CD14-positive monocyte (primary cell): Measurements from ENCODE around the gene GPR132. TPM values are rescaled to one million over a fixed set of nuclear protein-coding genes. Genes with fewer than 3 reads are reported as not detected.
"Not testable (repeated sequence)": the region's sequence is repeated elsewhere in the genome, so short reads cannot be mapped to it uniquely, and the experiment has no call there.

ENCODE experiments used
- DNase-seq, 3 donors: peaks; one replicate each; pipeline ENCODE4 v3.0.0-alpha.2; 2011 to 2022
- H2AFZ ChIP-seq: 2 replicates; pipeline ENCODE4 v1.6.0; 2012; ENCODE audit warnings: mild to moderate bottlenecking, low read depth, low read length, inconsistent platforms; ENCODE audit not compliant: insufficient read depth, poor library complexity, severe bottlenecking
- H3K27ac ChIP-seq, 2 donors: 1 replicate in 1 of 2; 2 replicates in 1 of 2; pipeline ENCODE4 v1.5.1; 2012 to 2013; ENCODE audit warnings: low read length in 2 of 2, control low read depth in 1 of 2, inconsistent platforms in 1 of 2, low read depth in 1 of 2, mild to moderate bottlenecking in 1 of 2
- H3K27me3 ChIP-seq, 2 donors: one replicate each; pipeline versions ENCODE4 v1.6.0 to v1.6.1; 2011 to 2013; ENCODE audit warnings: low read length in 2 of 2; ENCODE audit not compliant: control insufficient read depth in 2 of 2, insufficient read depth in 2 of 2
- H3K36me3 ChIP-seq, 2 donors: replicated peaks in 1 of 2; 1 replicate in 1 of 2; 2 replicates in 1 of 2; pipeline versions ENCODE4 v1.5.1 to v1.6.1; 2012 to 2013; ENCODE audit warnings: low read length in 2 of 2, control low read depth in 1 of 2, inconsistent platforms in 1 of 2, mild to moderate bottlenecking in 1 of 2; ENCODE audit not compliant: insufficient read depth in 2 of 2, control insufficient read depth in 1 of 2
- H3K4me1 ChIP-seq, 2 donors: 1 replicate in 1 of 2; 2 replicates in 1 of 2; pipeline versions ENCODE4 v1.5.1 to v1.6.1; 2012 to 2013; ENCODE audit warnings: low read length in 2 of 2, control low read depth in 1 of 2, inconsistent platforms in 1 of 2, mild to moderate bottlenecking in 1 of 2, moderate library complexity in 1 of 2; ENCODE audit not compliant: insufficient read depth in 2 of 2, control insufficient read depth in 1 of 2
- H3K4me2 ChIP-seq: replicated peaks from 2 replicates; pipeline ENCODE3; 2012; ENCODE audit warnings: low read length, moderate library complexity, mild to moderate bottlenecking; ENCODE audit not compliant: poor library complexity, severe bottlenecking; ENCODE audit errors: extremely low read depth
- H3K4me3 ChIP-seq, 3 experiments: fragments of 200-600 bp in 1 of 3; sonication (generic) in 1 of 3; replicated peaks in 1 of 3; 1 replicate in 2 of 3; 2 replicates in 1 of 3; pipeline ENCODE4 v1.5.1; 2011 to 2013; ENCODE audit warnings: low read length in 3 of 3, mild to moderate bottlenecking in 3 of 3, control low read depth in 2 of 3, low read depth in 2 of 3, inconsistent platforms in 1 of 3, moderate library complexity in 1 of 3
- H3K79me2 ChIP-seq: 2 replicates; pipeline ENCODE4 v1.6.0; 2012; ENCODE audit warnings: mild to moderate bottlenecking, control low read depth, inconsistent platforms, low read length, moderate library complexity; ENCODE audit not compliant: insufficient read depth
- H3K9ac ChIP-seq: 2 replicates; pipeline ENCODE4 v1.6.0; 2017; ENCODE audit warnings: low read length, mild to moderate bottlenecking; ENCODE audit not compliant: insufficient read depth, poor library complexity, severe bottlenecking
- H3K9me3 ChIP-seq, 2 donors: replicated peaks in 1 of 2; 1 replicate in 1 of 2; 2 replicates in 1 of 2; pipeline versions ENCODE4 v1.5.1 to v1.6.1; 2012 to 2013; ENCODE audit warnings: low read length in 2 of 2, control low read depth in 1 of 2; ENCODE audit not compliant: control insufficient read depth in 1 of 2, insufficient read depth in 1 of 2
- H4K20me1 ChIP-seq: 2 replicates; pipeline ENCODE4 v1.6.0; 2012; ENCODE audit warnings: mild to moderate bottlenecking, low read length, control low read depth, moderate library complexity; ENCODE audit not compliant: insufficient read depth
- H3K27ac Mint-ChIP-seq, 7 donors: one replicate each; pipeline ENCODE4 v1.8.0; 2020; ENCODE audit warnings: mild to moderate bottlenecking in 7 of 7, mixed read lengths in 7 of 7, moderate library complexity in 6 of 7, inconsistent platforms in 2 of 7
- H3K27me3 Mint-ChIP-seq, 3 donors: one replicate each; pipeline ENCODE4 v1.8.0; 2021 to 2022; ENCODE audit warnings: low read depth in 3 of 3, mild to moderate bottlenecking in 3 of 3, mixed read lengths in 3 of 3, moderate library complexity in 3 of 3, inconsistent platforms in 1 of 3
- H3K36me3 Mint-ChIP-seq, 2 donors: one replicate each; pipeline ENCODE4 v1.8.0; 2020; ENCODE audit warnings: mixed read lengths in 2 of 2, inconsistent platforms in 1 of 2, mild to moderate bottlenecking in 1 of 2
- H3K4me1 Mint-ChIP-seq: one replicate; pipeline ENCODE4 v1.8.0; 2020; ENCODE audit warnings: mild to moderate bottlenecking, mixed read lengths
- H3K4me3 Mint-ChIP-seq, 2 donors: one replicate each; pipeline ENCODE4 v1.8.0; 2020; ENCODE audit warnings: mild to moderate bottlenecking in 2 of 2, mixed read lengths in 2 of 2, moderate library complexity in 1 of 2
- H3K9me3 Mint-ChIP-seq, 7 donors: one replicate each; pipeline ENCODE4 v1.8.0; 2020 to 2022; ENCODE audit warnings: mixed read lengths in 7 of 7, mild to moderate bottlenecking in 6 of 7, moderate library complexity in 6 of 7, inconsistent platforms in 2 of 7
- CTCF ChIP-seq: fragments of 200-600 bp; IDR thresholded peaks from one replicate; pipeline ENCODE4 v1.8.0; 2022; ENCODE audit warnings: antibody characterized with exemption, mild to moderate bottlenecking
- WGBS: methylation state at CpG from one replicate; pipeline ENCODE4 v1.1.5; 2013; ENCODE audit warnings: missing lambda C conversion rate; ENCODE audit not compliant: insufficient coverage; 5-methylcytosine and 5-hydroxymethylcytosine counted together
- intact Hi-C, 2 donors: fragments of 100-400 bp; cut with micrococcal nuclease; formaldehyde crosslinking; loops; one replicate each; pipeline versions ENCODE4 v1.15.0 to v1.15.1; 2023
- polyA plus RNA-seq, 3 donors: library from polyadenylated mRNA; depleted of rRNA in 1 of 3; unstranded in 2 of 3; stranded (reverse) in 1 of 3; fragments of 300-500 nt in 2 of 3; fragments of >200 nt in 1 of 3; fragmentation: Illumina TruSeq in 2 of 3; gene quantifications; 1 replicate in 2 of 3; 2 replicates in 1 of 3; pipeline ENCODE4 v1.2.3, GENCODE V29; 2012 to 2021

GPR132 gene
- polyA plus RNA-seq, 3 donors: 6.3 to 19.0 (median 13.0) TPM

DNA sequence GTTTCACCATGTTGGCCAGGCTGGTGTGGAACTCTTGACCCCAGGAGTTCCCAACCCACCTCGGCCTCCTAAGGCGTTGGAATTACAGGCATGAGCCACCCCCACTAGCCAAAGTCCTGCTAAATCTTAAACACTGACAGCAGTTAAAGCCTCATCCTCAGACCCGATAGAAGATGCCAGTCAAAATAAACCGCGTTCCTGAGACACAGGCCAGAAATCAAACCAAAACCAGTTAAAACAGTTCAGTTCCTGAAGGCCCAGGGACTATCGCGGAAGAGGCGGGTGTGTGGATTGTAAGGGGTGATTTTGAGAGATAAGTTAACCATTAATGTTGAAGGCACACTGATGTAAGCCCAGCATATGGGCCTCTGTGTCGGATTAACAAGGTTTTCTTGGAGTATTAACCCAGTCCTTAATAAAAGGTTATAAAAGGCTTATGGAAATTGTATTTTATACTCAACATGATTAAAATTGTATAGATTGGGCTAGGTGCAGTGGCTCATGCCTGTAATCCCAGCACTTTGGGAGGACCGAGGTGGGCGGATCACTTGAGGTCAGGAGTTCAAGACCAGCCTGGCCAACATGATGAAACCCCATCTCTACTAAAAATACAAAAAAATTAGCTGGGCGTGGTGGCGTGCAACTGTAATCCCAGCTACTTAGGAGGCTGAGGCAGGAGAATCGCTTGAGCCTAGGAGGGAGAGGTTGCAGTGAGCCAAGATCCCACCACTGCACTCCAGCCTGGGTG lies 25.6 kb downstream of the GPR132 start:
- peaks cover 14% of the 10 kb centered on the region for H3K4me1 Mint-ChIP-seq
- no peak overlapping the region for H3K27ac Mint-ChIP-seq
- Histone ChIP-seq H3K36me3 (no peaks in the 10 kb centered on the region), H4K20me1 (no peaks in the 10 kb centered on the region), H3K9me3 (no peaks in the 10 kb centered on the region), H3K9ac (no peak overlapping the region), H2AFZ (no peak overlapping the region), H3K27me3 (no peaks in the 10 kb centered on the region), H3K79me2 (no peaks in the 10 kb centered on the region), H3K4me3 (no peak overlapping the region), H3K4me1 (peaks cover 15 to 21% of the 10 kb centered on the region in 2 donors), H3K4me2 (no peak overlapping the region), H3K27ac (no peak overlapping the region)
- TF ChIP-seq CTCF: no peak
- no peak for DNase-seq
- peaks cover 0 to 3% of the 10 kb centered on the region in 2 donors for H3K36me3 Mint-ChIP-seq
- WGBS: 92% methylated on average over 4 of the region's 14 CpGs
- intact Hi-C loops: no loop called here
- H3K4me3 Mint-ChIP-seq: no peak overlapping the region
- H3K27me3 Mint-ChIP-seq: peaks cover 5 to 10% (median 6%) of the 10 kb centered on the region in 3 donors
- H3K9me3 Mint-ChIP-seq: peaks cover 0 to 2% (median 0%) of the 10 kb centered on the region in 7 donors

DNA sequence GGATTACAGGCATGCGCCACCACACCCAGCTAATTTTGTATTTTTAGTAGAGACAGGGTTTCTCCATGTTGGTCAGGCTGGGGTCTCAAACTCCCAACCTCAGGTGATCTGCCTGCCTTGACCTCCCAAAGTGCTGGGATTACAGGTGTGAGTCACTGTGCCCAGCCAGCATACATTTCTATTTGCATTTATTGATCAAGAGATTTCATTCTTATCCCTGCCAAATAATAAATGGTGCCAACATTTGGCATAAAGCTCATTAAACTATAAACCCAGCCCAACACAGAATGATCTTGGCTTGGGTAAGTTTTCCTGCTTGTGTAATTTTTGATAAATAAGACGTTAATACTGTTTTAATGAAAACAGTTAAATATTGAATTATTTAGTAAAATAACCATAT lies 29.6 kb downstream of the GPR132 start:
- H3K79me2 ChIP-seq, H3K27ac ChIP-seq, DNase-seq, H3K36me3 ChIP-seq, H3K9me3 ChIP-seq, H2AFZ ChIP-seq, H3K27me3 Mint-ChIP-seq, H3K4me2 ChIP-seq, intact Hi-C loops, H3K27me3 ChIP-seq, H3K9me3 Mint-ChIP-seq, H3K36me3 Mint-ChIP-seq, H3K27ac Mint-ChIP-seq, H3K4me3 ChIP-seq, H3K9ac ChIP-seq, H3K4me3 Mint-ChIP-seq, H4K20me1 ChIP-seq: not testable (repeated sequence)
- peaks cover 20 to 21% of the 10 kb centered on the region in 2 donors for H3K4me1 ChIP-seq
- WGBS: no CpG with 5 or more reads among the region's 2 CpGs
- peaks cover 24% of the 10 kb centered on the region for H3K4me1 Mint-ChIP-seq
